ENCODE data around the gene KIAA1614.
A peak's percentile ranks its signal among the peaks of the same experiment; 100 is the strongest.

Gene KIAA1614

GRCh38 chr1:180916012-180916770 is 3.5 kb downstream of the KIAA1614 start:
- Mint-ChIP-seq H3K4me1 (peaks cover 62% of the 10 kb centered on the region), H3K9me3 (no peaks in the 10 kb centered on the region), H3K27ac (no peak overlapping the region), H3K36me3 (ENCODE audit: low read depth) (no peaks in the 10 kb centered on the region), H3K4me3 (no peak overlapping the region), H3K27me3 (ENCODE audit: low read depth, poor library complexity) (peaks cover 29% of the 10 kb centered on the region)
- no peak for DNase-seq
- no peak for TF ChIP-seq CTCF (IDR thresholded peaks at IDR 0.05)

DNA sequence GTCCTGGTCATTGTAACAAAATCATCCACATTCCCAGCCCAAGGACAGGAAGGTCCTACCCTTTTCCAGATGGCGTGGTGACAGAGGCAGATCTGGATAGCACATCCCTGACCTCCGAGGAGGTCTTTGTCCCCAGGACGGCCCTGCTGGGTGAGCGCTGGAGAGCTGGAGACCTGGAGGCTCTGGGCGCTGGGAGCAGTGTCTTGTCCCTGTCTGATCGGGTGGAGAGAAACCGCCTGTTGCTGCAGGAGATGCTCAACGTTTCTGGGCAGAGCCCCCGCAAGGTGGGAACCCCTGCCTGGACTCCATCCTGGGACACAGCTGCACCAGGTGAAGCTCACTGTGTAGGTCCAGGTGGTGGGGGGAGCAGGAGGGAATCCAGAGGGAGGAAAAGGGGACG is 4.1 kb downstream of the KIAA1614 start:
- Mint-ChIP-seq H3K4me1 (peaks cover 62% of the 10 kb centered on the region), H3K9me3 (no peaks in the 10 kb centered on the region), H3K36me3 (ENCODE audit: low read depth) (no peaks in the 10 kb centered on the region), H3K27ac (no peak overlapping the region), H3K4me3 (no peak overlapping the region), H3K27me3 (ENCODE audit: low read depth, poor library complexity) (peaks cover 23% of the 10 kb centered on the region)
- TF ChIP-seq CTCF (IDR thresholded peaks at IDR 0.05) = no peak
- no peak for DNase-seq

- Mint-ChIP-seq H3K4me3 (no peak overlapping the region), H3K4me1 (peaks cover 65% of the 10 kb centered on the region), H3K27ac (no peak overlapping the region), H3K9me3 (no peaks in the 10 kb centered on the region), H3K27me3 (ENCODE audit: low read depth, poor library complexity) (peaks cover 17% of the 10 kb centered on the region), H3K36me3 (ENCODE audit: low read depth) (no peaks in the 10 kb centered on the region)
- DNase-seq = no peak
- TF ChIP-seq CTCF (IDR thresholded peaks at IDR 0.05) = no peak
Observed at GRCh38 chr1:180917306-180918065, 4.8 kb downstream of the KIAA1614 start.

- TF ChIP-seq CTCF (IDR thresholded peaks at IDR 0.05) = no peak
- Mint-ChIP-seq H3K4me3 (no peak overlapping the region), H3K27me3 (ENCODE audit: low read depth, poor library complexity) (peaks cover 14% of the 10 kb centered on the region), H3K4me1 (peaks cover 73% of the 10 kb centered on the region), H3K27ac (no peak overlapping the region), H3K36me3 (ENCODE audit: low read depth) (no peaks in the 10 kb centered on the region), H3K9me3 (no peaks in the 10 kb centered on the region)
- peak; percentile 36 for DNase-seq
Observed at GRCh38 chr1:180918519-180918918, 5.8 kb downstream of the KIAA1614 start.

DNA sequence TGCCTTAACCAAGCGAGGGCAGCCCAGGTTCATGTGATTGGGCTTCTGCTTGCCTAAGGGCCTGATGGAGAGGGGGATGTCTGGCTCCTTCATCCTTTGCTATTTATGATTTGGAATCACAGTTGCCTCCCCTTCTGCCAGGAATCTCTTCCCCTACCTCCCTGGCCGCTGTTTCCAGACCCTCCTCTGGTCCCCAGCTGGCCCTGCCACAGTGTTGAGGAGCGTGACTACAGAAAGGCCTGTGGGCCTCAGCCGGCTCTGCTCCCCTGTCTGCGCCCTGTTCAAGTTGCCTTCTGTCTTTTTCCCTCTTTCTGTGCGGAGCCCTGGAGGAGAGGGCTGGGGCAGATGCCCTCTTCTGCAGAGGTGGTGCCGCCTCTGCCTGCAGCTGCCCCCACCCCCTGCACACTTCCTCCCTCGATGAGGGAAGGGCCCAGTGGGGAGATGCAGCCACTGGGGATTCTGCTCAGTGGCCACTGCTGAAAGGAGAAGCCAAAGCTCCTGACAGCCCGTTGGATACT is 6.5 kb downstream of the KIAA1614 start:
- H3K36me3 Mint-ChIP-seq (ENCODE audit: low read depth) = no peaks in the 10 kb centered on the region
- peaks cover 74% of the 10 kb centered on the region for H3K4me1 Mint-ChIP-seq
- no peak for DNase-seq
- TF ChIP-seq CTCF (IDR thresholded peaks at IDR 0.05) = no peak
- H3K27me3 Mint-ChIP-seq (ENCODE audit: low read depth, poor library complexity) = peaks cover 8% of the 10 kb centered on the region
- H3K9me3 Mint-ChIP-seq = no peaks in the 10 kb centered on the region
- H3K4me3 Mint-ChIP-seq = no peak overlapping the region
- H3K27ac Mint-ChIP-seq = no peak overlapping the region

All from nephron progenitor cell (in vitro differentiated cells).